BJ (cell line): Measurements from ENCODE around the gene ZDHHC14. TPM values are rescaled to one million over a fixed set of nuclear protein-coding genes. Genes with fewer than 3 reads are reported as not detected.

Source experiments
- CTCF ChIA-PET: fragments of 350-600 bp; formaldehyde crosslinking; extraction: SDS; loops from one replicate; lab custom pipeline; 2021; ENCODE audit warnings: antibody characterized with exemption, inconsistent platforms; lab: Yijun Ruan, JAX
- POLR2A ChIA-PET: fragments of 300-600 bp; sonication (Branson Sonifier 250); formaldehyde crosslinking; extraction: SDS; loops from one replicate; lab custom pipeline; 2021; ENCODE audit warnings: antibody characterized with exemption; lab: Charles Lee
- DNase-seq: peaks from one replicate; pipeline ENCODE4 v3.0.0-alpha.2; 2011; ENCODE audit warnings: low read depth
- H3K27me3 ChIP-seq: 2 replicates; pipeline ENCODE4 v1.6.0; 2011; ENCODE audit warnings: low read length; ENCODE audit not compliant: control insufficient read depth, insufficient read depth
- H3K36me3 ChIP-seq: 2 replicates; pipeline ENCODE4 v1.5.1; 2011; ENCODE audit warnings: low read length; ENCODE audit not compliant: control insufficient read depth, insufficient read depth
- H3K4me3 ChIP-seq: 2 replicates; pipeline ENCODE4 v1.5.1; 2011; ENCODE audit warnings: low read depth, mild to moderate bottlenecking, control low read depth, low read length
- CTCF ChIP-seq: IDR thresholded peaks from 2 replicates; pipeline ENCODE4 v1.5.1; 2011; ENCODE audit warnings: low read depth, mild to moderate bottlenecking, control low read depth, inconsistent platforms, low read length, moderate library complexity; ENCODE audit not compliant: insufficient read depth
- polyA plus RNA-seq: library from polyadenylated mRNA; depleted of rRNA; stranded (reverse); fragments of >200 nt; gene quantifications from 2 replicates; pipeline ENCODE4 v1.2.3, GENCODE V29; 2011

The ZDHHC14 gene
- polyA plus RNA-seq, 1 experiment: 3.6 TPM

GRCh38 chr6:157642736-157643135, 261.7 kb downstream of the ZDHHC14 start:
- no peak for DNase-seq
- CTCF ChIA-PET: interaction anchor here (0.7 to 3.6 kb wide), 5 partner anchors 11 to 230 kb away, joined by 3 to 12 read pairs (median 9); no protein-coding TSS in a partner anchor
- POLR2A ChIA-PET: no interaction called here
- TF ChIP-seq CTCF: no peak
- no peaks in the 10 kb centered on the region for H3K36me3 ChIP-seq
- no peak overlapping the region for H3K4me3 ChIP-seq
- no peaks in the 10 kb centered on the region for H3K27me3 ChIP-seq

DNA sequence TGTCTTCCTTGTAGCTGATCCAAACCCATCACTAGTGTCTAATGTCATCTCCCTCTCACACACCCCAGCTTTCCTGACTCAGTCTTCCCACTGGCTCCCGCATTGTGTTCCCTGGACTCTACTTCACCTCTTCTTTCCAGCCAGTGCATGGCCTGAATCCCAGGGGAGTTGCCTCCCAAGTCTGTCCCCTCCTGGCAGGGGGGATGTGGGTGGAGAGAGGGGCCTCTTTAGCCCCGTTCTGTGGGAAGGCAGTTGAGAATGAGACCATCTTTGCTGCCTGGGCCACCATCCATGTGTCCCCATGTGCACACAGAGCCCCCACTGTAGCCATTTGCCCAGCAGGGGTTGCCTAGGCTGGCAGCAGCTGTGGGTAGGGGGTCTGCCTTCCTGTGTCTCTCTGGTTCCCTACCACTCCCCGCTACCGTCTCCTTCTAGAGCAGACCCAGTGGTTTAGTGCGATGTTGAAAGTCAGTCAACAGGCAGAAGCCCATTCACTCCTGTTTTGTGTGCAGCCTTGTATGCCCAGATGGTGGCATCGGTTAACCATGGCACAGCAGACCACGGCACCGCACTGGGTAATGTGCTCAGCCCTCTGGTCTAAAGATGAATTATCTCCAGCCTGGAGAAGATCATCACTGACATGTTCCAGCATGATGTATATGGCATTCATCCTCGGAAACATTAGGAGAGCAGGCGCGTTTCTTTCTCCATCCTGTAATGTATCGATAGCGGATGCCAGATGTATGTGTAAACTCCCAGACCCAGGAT, 263.2 kb downstream of the ZDHHC14 start:
- no peaks in the 10 kb centered on the region for H3K27me3 ChIP-seq
- ChIA-PET POLR2A (no interaction called here), CTCF (interaction anchor here (0.6 to 3.6 kb wide), 11 partner anchors 15 to 428 kb away, joined by 3 to 12 read pairs (median 4); no protein-coding TSS in a partner anchor)
- no peak for DNase-seq
- no peak overlapping the region for H3K4me3 ChIP-seq
- H3K36me3 ChIP-seq: no peaks in the 10 kb centered on the region
- peak; percentile 68 for TF ChIP-seq CTCF

GRCh38 chr6:157645201-157645795, 264.3 kb downstream of the ZDHHC14 start:
- CTCF ChIA-PET: interaction anchor here (0.6 to 3.6 kb wide), 3 partner anchors 20 to 427 kb away, joined by 3 to 11 read pairs (median 6); no protein-coding TSS in a partner anchor
- POLR2A ChIA-PET: no interaction called here
- Histone ChIP-seq H3K4me3 (no peak overlapping the region), H3K27me3 (no peaks in the 10 kb centered on the region), H3K36me3 (no peaks in the 10 kb centered on the region)
- DNase-seq: no peak
- no peak for TF ChIP-seq CTCF

DNA sequence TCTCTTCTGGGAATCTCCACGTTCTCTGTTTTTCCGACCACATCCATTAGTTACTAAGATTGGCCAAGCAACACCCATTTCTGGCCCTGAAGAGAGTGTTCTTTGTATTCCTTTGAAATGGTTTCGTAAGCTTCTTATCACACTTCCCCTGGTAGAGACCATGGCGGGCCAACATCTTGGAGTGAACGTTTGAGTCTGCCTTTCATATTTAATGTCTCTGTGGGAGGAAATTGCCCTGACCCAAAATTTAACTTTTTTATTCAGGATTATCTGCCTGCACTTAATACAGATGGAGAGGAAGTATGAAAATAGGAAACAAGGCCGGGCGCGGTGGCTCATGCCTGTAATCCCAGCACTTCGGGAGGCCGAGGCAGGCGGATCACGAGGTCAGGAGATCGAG, 265.0 kb downstream of the ZDHHC14 start:
- TF ChIP-seq CTCF: no peak
- no peak overlapping the region for H3K4me3 ChIP-seq
- CTCF ChIA-PET: no interaction called here
- no peaks in the 10 kb centered on the region for H3K36me3 ChIP-seq
- POLR2A ChIA-PET: no interaction called here
- no peaks in the 10 kb centered on the region for H3K27me3 ChIP-seq
- DNase-seq: no peak

GRCh38 chr6:157647261-157647915, 266.4 kb downstream of the ZDHHC14 start:
- CTCF ChIA-PET: interaction anchor here (2.8 kb wide), 1 partner anchor 20 kb away, joined by 17 read pairs; no protein-coding TSS in a partner anchor
- TF ChIP-seq CTCF: no peak
- no peak for DNase-seq

More at GRCh38 chr6:157647261-157647915, 266.4 kb downstream of the ZDHHC14 start:
- Histone ChIP-seq H3K36me3 (no peaks in the 10 kb centered on the region), H3K4me3 (no peak overlapping the region), H3K27me3 (no peaks in the 10 kb centered on the region)
- POLR2A ChIA-PET: no interaction called here
